Keratinocyte (primary cell): Measurements from ENCODE around the gene CCN6. TPM values are rescaled to one million over a fixed set of nuclear protein-coding genes. Genes with fewer than 3 reads are reported as not detected.

Experiments
- DNase-seq: peaks from one replicate; pipeline ENCODE4 v3.0.0-alpha.2; 2011; ENCODE audit warnings: low read depth, missing footprints, low spot score
- FAIRE-seq: peaks from 2 replicates; lab custom pipeline; 2011; peaks lifted over from hg19 to GRCh38; lab: Jason Lieb, UNC
- H2AFZ ChIP-seq: 2 replicates; pipeline ENCODE4 v1.6.0; 2012; ENCODE audit warnings: low read length, control low read depth, inconsistent platforms; ENCODE audit not compliant: control insufficient read depth
- H3K27ac ChIP-seq: 2 replicates; pipeline ENCODE4 v1.5.1; 2011; ENCODE audit warnings: low read length; ENCODE audit not compliant: control insufficient read depth, insufficient read depth
- H3K27me3 ChIP-seq: 3 replicates; pipeline ENCODE4 v1.6.0; 2011; ENCODE audit warnings: low read length; ENCODE audit not compliant: control insufficient read depth, insufficient read depth; ENCODE audit errors: extremely low read depth
- H3K36me3 ChIP-seq, 2 experiments: 2 replicates in 1 of 2; 3 replicates in 1 of 2; pipeline ENCODE4 v1.5.1; 2011; ENCODE audit warnings: low read length in 2 of 2, mild to moderate bottlenecking in 1 of 2; ENCODE audit not compliant: control insufficient read depth in 2 of 2, insufficient read depth in 2 of 2; ENCODE audit errors: extremely low read depth in 1 of 2
- H3K4me1 ChIP-seq: 3 replicates; pipeline ENCODE4 v1.5.1; 2011; ENCODE audit warnings: low read length; ENCODE audit not compliant: control insufficient read depth, insufficient read depth; ENCODE audit errors: extremely low read depth
- H3K4me2 ChIP-seq: 3 replicates; pipeline ENCODE4 v1.6.0; 2011; ENCODE audit warnings: low read depth, low read length; ENCODE audit not compliant: control insufficient read depth, insufficient read depth; ENCODE audit errors: extremely low read depth
- H3K4me3 ChIP-seq, 3 experiments: fragments of 200-600 bp in 1 of 3; sonication (generic) in 1 of 3; 2 replicates in 2 of 3; 3 replicates in 1 of 3; pipeline ENCODE4 v1.5.1; 2011 to 2016; ENCODE audit warnings: low read length in 3 of 3, mild to moderate bottlenecking in 3 of 3, control low read depth in 2 of 3, inconsistent platforms in 1 of 3, low read depth in 1 of 3, mixed read lengths in 1 of 3, mixed run types in 1 of 3, moderate library complexity in 1 of 3; ENCODE audit not compliant: control insufficient read depth in 2 of 3, insufficient read depth in 2 of 3; ENCODE audit errors: extremely low read depth in 1 of 3
- H3K79me2 ChIP-seq: 2 replicates; pipeline ENCODE4 v1.6.0; 2012; ENCODE audit warnings: low read length; ENCODE audit not compliant: control insufficient read depth, insufficient read depth
- H3K9ac ChIP-seq: 3 replicates; pipeline ENCODE4 v1.6.0; 2011; ENCODE audit warnings: low read length; ENCODE audit not compliant: control insufficient read depth, insufficient read depth; ENCODE audit errors: extremely low read depth
- H3K9me1 ChIP-seq: 3 replicates; pipeline ENCODE4 v1.6.0; 2011; ENCODE audit warnings: low read length; ENCODE audit not compliant: control insufficient read depth, insufficient read depth; ENCODE audit errors: extremely low read depth
- H3K9me3 ChIP-seq: 2 replicates; pipeline ENCODE4 v1.5.1; 2012; ENCODE audit warnings: low read depth, low read length; ENCODE audit not compliant: control insufficient read depth
- H4K20me1 ChIP-seq: 3 replicates; pipeline ENCODE4 v1.6.0; 2011; ENCODE audit warnings: low read length; ENCODE audit not compliant: control insufficient read depth, insufficient read depth; ENCODE audit errors: extremely low read depth
- EZH2 ChIP-seq: IDR thresholded peaks from one replicate; pipeline ENCODE4 v1.6.1; 2012; ENCODE audit warnings: inconsistent platforms, mild to moderate bottlenecking, low read length, moderate library complexity
- dilution Hi-C: fragments of 300-500 bp; cut with MboI; formaldehyde crosslinking; loops from one replicate; pipeline ENCODE4 v1.7.0; 2020; ENCODE audit warnings: low sequenced_read_pairs; ENCODE audit not compliant: extremely low pct_ligation_motif_present
- polyA plus RNA-seq, 5 experiments: library from polyadenylated mRNA; depleted of rRNA in 3 of 5; stranded (reverse) in 3 of 5; stranded (forward) in 1 of 5; unstranded in 1 of 5; fragments of >200 nt; gene quantifications; 1 replicate in 1 of 5; 2 replicates in 3 of 5; 3 replicates in 1 of 5; pipeline versions ENCODE4 v1.2.1 to v1.2.3, GENCODE V29; 2011 to 2012; ENCODE audit warnings: missing spikeins in 2 of 5, low read depth in 1 of 5, low replicate concordance in 1 of 5
- TF ChIP-seq, protein P1 (sequence below), 3 experiments: IDR thresholded peaks in 1 of 3; conservative IDR thresholded peaks in 1 of 3; optimal IDR thresholded peaks in 1 of 3; 2 replicates in 2 of 3; 3 replicates in 1 of 3; pipeline versions ENCODE3 to v1.5.1; 2011; ENCODE audit warnings: low read length in 3 of 3, mild to moderate bottlenecking in 3 of 3, moderate library complexity in 2 of 3, control low read depth in 1 of 3, inconsistent platforms in 1 of 3; ENCODE audit not compliant: insufficient read depth in 2 of 3; ENCODE audit errors: extremely low read depth in 1 of 3

The CCN6 gene
- polyA plus RNA-seq, 1 donor (not counting 4 experiments of a cell fraction or from before 2014, with no cell fraction given) = 0.90 TPM

GRCh38 chr6:112014483-112014882, 39.4 kb upstream of the CCN6 start:
- FAIRE-seq = peak; percentile 67
- Histone ChIP-seq H3K9ac (no peak overlapping the region), H4K20me1 (no peaks in the 10 kb centered on the region), H3K4me1 (peaks cover 23% of the 10 kb centered on the region), H3K4me3 (no peak overlapping the region), H3K27ac (no peak overlapping the region), H2AFZ (peak overlapping the region; percentile 71), H3K4me2 (peak overlapping the region; percentile 25), H3K36me3 (no peaks in the 10 kb centered on the region), H3K27me3 (no peaks in the 10 kb centered on the region), H3K9me1 (no peaks in the 10 kb centered on the region), H3K9me3 (no peaks in the 10 kb centered on the region), H3K79me2 (no peaks in the 10 kb centered on the region)
- DNase-seq = no peak
- TF ChIP-seq, protein P1, sequence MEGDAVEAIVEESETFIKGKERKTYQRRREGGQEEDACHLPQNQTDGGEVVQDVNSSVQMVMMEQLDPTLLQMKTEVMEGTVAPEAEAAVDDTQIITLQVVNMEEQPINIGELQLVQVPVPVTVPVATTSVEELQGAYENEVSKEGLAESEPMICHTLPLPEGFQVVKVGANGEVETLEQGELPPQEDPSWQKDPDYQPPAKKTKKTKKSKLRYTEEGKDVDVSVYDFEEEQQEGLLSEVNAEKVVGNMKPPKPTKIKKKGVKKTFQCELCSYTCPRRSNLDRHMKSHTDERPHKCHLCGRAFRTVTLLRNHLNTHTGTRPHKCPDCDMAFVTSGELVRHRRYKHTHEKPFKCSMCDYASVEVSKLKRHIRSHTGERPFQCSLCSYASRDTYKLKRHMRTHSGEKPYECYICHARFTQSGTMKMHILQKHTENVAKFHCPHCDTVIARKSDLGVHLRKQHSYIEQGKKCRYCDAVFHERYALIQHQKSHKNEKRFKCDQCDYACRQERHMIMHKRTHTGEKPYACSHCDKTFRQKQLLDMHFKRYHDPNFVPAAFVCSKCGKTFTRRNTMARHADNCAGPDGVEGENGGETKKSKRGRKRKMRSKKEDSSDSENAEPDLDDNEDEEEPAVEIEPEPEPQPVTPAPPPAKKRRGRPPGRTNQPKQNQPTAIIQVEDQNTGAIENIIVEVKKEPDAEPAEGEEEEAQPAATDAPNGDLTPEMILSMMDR (optimal IDR thresholded peaks at IDR 0.05 in 1 of 3, IDR thresholded peaks at IDR 0.05 in 1 of 3, conservative IDR thresholded peaks at IDR 0.05 in 1 of 3; ENCODE audit: extremely low read depth in 1 of 3, insufficient read depth in 2 of 3, low read length in 3 of 3) = no peak
- no peak for TF ChIP-seq EZH2
- dilution Hi-C loops = no loop called here

DNA sequence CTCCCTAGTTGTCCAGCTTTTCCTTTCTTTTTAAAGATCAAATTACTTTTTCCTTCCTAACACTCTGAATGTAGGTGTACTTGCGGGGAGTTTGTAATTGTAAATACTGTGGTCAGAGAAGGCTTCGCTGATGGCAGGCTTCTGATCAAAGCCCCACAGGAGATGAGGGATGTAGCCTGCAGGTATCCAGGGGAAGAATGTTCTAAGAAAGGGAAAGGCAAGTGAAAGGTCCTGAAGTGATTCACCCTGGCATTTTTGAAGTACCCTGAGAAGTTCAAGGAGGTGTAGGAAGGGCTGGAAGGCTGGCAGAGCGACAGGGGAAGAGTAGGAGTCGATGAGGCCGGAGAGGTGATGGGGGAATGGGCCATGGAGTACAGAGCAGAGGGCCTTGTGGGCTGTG, 38.2 kb upstream of the CCN6 start:
- FAIRE-seq (peak; percentile 52), DNase-seq (no peak)
- Histone ChIP-seq H4K20me1 (no peaks in the 10 kb centered on the region), H3K27me3 (no peaks in the 10 kb centered on the region), H3K9ac (no peak overlapping the region), H3K27ac (peak overlapping the region; percentile 44), H3K4me1 (peaks cover 23% of the 10 kb centered on the region), H3K4me3 (no peak overlapping the region), H3K9me1 (no peaks in the 10 kb centered on the region), H3K9me3 (no peaks in the 10 kb centered on the region), H2AFZ (no peak overlapping the region), H3K4me2 (peak overlapping the region; percentile 7), H3K79me2 (no peaks in the 10 kb centered on the region), H3K36me3 (no peaks in the 10 kb centered on the region)
- dilution Hi-C loops = no loop called here
- TF ChIP-seq, protein P1 (optimal IDR thresholded peaks at IDR 0.05 in 1 of 3, IDR thresholded peaks at IDR 0.05 in 1 of 3, conservative IDR thresholded peaks at IDR 0.05 in 1 of 3; ENCODE audit: extremely low read depth in 1 of 3, insufficient read depth in 2 of 3, low read length in 3 of 3) = no peak
- no peak for TF ChIP-seq EZH2
